DMS 273 (cell line): ENCODE data around the gene OXTR.

Source experiments
- DNase-seq: peaks from one replicate; lab custom pipeline; 2025; ENCODE audit not compliant: unreplicated experiment; lab: John Stamatoyannopoulos, UW

Gene OXTR

DNA sequence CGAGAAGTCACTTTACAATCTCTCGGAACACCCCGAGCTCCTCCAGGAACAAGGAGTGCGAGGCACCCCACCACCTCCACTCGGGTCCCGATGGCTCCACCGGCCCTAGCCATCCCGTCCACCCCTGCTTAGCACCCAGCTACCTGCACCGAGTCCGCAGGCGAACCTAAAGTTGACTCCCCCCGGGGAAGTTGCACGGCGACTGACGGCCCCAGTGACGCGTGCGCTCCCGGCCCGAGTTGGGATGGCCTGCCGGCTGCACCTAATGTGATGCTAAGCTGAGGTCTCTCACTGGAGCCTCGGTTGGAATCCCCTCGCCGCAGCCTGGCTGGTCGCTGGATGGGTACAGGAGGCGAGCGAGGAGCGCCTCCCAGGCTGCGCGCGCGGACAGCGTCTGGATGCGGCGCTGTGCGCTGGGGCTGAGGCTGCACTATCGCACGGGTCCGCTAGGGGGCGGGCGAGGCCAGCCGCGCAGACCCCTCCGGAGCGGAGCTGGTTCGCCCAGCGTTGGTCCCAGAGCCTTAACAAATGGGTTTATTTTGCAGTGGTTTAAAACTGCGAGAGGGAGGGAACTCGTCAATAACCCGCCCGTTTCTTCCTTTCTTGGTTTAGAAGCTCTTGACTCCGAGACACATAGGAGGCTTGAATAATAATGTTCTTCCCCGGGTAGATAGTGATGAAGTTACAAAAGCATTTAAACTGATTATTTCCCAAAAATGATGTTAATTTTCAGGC is at the start of gene OXTR:
Gene OXTR (minus strand): TSS at position 526 of the 735 bp plus-strand sequence. CDS start 1,426 bp downstream, outside the sequence.
- peak; percentile 84 for DNase-seq

DNA sequence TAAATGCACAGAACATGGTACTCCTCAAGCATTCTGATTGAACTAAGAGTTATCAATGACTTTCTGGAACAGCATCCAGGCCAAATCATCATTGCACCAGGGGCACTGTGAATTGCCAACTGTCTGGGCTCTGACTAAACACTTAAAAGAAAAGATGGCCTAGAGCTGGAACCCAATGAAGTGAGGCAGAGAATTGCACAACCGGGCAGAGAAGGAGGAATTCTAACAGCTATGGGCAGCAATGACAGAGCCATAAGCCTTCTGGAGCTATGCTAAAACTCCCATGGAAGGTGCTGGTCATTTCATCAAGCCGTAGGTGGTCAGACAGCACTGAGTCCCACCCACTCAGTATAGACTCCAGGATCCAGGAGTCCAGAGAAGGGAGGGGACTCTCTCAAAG is 48.1 kb upstream of the OXTR start:
- no peak for DNase-seq

DNA sequence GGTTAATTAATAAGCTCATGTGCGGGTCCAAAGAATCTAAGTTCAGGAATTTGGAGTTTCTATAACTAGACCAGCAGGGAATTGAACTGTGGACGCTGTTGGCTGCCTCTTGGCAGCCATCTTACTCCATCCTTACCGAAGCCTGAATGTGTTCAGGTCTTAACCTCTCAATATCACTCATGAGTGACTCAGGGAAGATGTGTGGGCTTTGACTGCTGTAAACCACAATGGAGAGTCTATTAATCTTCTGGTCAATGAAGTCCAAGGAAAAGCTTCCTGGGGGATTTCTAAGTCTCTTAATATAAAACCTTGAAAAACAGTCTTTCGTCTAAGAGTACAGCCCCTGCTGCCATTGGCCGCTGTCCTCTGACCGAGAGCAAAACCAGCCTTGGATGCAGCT is 46.7 kb upstream of the OXTR start:
- DNase-seq = no peak

DNA sequence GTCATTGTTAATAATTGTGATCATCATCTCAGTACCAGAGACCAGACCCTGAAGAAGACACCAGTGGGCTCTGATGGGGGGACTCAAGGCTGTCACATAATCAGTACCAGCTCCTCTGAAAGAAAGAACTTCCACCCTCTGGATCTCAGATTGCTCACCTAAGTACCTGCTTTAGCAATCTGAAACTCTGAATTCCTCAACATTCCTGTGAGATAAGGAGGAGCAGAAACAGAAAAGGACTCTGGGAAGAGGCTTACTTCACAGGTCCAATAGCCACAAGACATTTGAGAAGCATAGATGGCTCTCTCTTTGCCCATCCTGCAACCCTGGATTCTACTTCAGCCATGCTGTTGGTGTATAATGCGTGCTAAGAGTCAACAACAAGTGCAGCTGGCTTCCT is 44.0 kb upstream of the OXTR start:
- no peak for DNase-seq

DNA sequence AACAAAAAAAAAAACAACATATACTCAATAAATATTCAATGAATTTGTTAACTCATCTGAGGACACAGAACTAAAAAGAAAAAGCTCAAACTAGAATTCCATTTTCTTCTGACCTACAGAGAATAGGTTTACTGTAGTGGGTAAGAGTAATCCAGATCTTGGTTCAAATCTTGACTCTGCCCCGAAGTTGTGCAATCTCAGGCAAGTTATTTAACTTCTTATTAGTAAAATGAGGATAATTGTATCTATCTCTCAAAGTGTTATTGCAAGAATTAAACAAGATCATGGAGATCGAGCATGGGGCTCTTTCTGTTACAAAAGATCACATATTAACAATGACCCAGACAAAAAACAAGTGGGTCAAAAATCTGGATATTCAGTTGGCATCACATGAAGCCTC is 41.1 kb upstream of the OXTR start:
- no peak for DNase-seq

DNA sequence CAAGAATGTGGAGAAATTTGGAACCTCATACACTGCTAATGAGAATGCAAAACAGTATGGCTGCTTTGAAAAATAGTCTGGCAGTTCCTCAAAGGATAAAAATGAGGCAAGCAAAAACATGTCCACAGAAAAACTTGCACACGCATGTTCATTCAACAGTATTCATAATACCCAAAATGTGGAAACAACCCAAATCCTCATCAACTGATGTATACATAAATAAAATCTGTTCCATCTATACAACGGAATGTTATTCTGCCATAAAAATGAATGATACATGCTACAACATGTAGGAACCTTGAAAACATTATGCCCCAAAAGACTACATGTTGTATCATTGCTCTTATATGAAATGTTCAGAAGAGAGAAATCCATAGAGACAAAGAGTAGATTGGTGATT is 36.4 kb upstream of the OXTR start:
- DNase-seq = no peak

DNA sequence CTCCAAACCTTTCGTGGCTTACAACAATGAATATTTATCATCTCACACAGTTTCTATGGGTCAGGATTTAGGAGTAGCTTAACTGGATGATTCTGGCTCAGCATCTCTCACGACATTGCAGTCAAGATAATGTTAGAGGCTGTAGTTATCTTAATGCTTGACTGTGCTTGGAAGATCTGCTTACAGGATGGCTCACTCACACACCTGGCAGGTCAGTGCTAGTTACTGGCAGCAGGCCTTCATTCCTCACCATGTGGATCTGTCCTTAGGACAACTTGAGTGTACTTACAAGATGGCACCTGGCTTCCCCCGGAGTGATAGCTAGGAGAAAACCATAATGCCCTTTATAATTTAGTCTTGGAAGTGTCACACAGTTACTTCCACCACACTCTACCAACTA is 32.8 kb upstream of the OXTR start:
- DNase-seq = no peak

DNA sequence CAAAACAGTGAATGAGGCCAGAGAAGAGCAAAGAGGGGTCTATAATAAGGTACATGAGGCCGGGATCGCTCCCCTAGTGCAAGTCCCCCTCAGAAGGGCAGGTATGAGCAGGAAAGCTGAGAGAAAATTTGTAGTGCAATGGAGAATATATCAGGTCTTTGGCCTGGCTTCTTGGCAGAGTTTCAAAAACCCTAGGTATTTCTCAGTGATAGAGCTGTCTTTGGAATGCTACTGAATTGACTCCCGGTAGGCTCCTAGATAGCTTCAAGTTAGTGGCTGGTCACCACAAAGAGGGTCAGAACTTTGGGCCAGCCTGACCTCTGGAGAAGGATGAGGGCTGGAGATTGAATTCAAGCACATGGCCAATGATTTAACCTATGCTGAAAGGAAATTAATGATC is 30.6 kb upstream of the OXTR start:
- no peak for DNase-seq

DNA sequence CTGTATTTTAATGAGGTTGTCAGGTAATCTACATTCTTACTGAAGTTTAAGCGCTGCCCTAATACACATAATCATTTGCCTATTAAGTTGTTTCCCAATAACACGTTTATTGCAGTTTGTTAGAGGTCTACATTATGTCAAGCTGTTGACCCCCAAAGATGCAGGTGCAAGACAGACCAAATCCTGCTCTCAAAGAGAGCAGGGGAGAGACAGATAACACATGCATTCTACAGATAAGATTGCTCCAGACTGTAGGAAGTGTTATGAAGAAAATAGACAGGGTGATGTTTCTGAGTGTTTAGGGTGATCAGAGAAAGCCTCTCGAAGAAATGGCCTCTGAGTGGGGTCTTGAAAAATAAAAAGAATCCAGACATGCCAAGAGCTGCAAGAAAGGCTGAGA is 24.8 kb upstream of the OXTR start:
- no peak for DNase-seq

DNA sequence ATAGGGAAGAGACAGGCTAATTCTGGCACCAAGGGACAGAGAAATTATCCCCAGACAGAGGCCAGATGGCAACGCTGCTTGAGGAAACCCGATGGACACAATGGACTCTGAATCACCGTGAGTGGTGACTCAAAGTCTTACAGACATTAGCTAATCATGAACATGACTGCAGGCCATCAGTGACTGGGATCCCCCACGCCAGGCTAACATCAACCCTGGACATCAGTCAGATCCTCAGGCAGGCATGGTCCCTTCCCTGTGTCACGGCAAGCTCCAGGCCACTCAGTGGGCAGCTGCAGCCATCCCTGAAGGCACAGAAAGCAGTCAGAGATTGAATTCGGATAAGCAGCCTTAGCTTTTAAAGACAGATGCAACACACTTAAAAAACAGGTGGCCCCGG is 23.8 kb upstream of the OXTR start:
- DNase-seq = no peak

DNA sequence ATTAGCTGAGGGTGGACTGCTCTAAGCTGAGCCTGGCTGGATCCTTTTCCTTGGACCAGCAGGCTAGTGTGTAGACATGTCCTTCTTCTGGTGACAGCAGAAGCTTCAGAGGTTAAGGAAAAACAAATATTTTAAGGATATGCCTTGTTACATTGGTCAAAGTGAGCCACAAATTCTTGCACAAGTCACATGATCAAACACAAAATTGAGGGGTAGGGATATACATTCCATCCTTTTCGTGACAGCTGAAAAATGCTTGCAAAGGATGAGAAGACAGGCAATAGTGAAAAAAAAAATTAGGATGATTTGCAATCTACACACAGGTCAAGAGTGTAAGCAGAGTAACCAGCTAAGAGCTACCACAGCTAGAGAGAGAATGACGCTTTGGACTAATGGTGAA is 21.1 kb upstream of the OXTR start:
- DNase-seq = no peak

DNA sequence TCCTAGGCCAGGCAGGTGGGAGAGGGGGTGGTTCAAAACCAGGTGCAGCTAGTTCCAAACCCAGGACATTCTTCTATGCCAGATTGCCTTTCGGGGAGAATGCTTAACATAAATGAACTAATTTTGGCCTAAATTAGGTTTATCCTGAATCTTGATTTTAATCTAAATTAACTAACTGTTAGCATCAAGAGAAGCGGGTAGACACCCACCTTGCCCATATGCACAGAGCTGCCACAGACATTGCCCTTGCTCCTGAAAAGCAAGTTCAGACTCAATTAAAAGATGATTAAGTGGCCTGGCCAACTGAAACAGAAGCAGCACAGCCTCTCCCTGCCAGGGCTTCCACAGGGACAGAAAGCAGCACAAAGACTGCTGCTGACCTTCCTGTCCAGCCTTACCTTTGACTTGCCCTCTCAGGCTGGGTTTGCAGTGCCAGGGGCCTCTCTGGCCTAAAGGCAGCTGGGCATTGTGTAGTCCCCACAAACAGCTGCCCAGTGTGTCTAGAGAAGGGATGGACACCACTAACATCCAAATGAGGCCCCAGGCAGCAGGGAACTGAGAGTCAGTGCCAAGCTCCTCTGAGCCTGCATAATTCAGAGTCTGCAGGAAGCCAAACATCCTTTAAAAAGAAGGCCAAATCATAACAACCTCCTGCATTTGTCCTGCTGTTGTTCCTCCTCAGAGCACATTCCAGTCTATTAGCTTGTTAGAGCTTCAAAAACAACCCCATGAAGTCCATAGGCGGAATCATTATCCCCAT is 15.4 kb upstream of the OXTR start:
- no peak for DNase-seq

DNA sequence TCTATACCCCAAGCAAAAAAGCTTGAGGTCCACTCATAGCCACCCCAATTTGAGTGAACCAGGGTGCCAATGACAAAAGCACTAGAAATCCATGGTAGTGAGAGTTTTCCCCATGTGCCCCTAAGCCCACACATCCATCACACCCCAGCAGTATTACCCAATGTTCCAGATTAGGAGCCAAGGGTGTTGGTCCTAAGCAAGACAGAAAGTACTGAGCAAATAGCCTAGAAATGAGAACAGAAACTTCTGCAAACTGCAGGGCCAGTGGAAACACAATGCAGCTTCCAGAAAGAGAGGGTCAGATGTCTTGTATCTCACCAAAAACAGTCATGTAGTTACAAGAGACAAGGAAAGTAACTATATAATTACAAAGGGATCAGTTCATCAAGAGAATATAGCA is 10.9 kb upstream of the OXTR start:
- DNase-seq = no peak

DNA sequence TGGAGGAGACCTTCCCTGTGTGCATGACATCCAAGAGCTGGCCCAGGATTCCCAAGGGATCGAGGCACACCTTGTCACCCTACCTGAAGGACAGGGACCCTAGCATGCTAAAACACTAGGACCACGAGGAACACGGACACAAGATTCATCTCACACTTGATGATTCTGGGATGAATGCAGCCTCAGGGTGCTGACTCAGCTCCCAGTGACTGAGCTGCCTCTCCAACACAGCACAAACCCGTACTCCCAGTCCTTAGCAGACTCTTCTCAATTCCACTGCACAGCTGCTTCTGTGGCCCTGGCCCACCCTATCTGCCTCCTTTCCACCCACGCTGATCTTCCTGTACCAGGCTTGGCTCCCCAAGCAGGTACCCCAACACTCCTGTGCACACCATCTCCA is 9.1 kb upstream of the OXTR start:
- DNase-seq = no peak

DNA sequence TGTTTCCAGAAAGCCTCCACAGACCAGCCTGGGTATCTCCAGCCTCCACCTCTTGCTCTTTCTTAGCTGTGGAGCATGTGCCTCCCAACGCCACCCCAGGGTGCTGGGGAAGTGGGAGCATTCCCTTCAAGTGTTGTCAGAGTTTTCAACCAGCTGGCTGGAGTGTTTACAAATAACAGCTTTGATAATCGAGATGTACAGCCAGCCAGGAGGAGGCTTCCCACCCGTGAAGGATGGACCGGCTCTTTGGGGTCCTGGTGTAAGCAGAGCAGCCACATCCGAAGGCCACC is 8.5 kb upstream of the OXTR start:
- no peak for DNase-seq

DNA sequence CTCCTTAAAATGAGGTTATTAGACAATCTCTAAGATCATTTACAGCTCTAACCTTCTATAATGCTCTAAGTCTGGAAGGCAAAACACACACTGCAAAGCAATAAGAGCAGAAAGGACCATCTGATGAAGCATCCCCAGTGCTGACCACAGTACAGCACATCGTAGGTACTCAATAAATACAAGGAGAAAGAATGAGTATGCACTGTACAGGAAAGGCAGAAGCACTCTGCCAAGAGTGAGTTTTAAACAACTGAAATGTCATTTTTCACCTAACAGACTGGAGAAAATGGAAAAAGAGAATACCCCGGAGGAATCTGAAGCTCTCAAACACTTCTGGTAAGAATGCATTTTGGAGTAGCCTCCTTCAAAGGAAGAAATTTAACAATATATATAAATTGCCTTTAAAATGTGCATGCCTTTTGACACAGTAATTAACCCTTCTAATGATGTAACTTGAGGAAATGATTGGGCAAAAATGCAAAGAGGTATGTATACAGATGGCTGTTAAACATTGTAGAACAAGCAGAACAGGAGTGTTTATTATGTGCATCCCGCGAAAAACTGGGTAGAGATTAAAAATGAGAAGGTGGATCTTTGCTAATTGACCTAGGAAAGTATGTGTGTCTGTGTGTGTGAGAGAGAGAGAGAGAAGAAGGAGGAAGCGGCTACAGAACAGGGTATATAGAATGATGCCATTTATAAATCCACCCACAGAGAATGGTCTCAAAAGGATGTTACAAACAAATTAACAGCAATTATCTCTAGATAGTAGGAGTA is 8.0 kb upstream of the OXTR start:
- no peak for DNase-seq

DNA sequence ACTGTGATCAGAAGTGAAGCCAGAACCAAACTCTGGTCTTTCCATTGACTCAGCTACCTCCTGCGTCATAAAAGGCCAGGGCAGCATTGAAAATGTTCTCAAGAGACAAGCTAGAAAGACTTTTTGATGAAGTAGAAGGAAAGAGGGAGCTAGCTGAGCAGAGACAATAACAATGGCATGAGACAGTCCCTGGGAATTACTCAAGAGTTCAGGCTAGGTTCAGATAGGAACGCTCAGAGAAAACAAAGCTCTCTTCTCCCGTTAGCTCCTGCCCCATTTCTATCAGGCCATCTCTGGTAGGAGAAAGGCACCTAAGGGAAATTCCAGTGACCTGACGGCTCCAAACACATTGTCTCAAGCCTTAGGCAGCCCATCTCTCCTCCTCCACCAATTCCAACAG is 7.0 kb upstream of the OXTR start:
- DNase-seq = no peak

DNA sequence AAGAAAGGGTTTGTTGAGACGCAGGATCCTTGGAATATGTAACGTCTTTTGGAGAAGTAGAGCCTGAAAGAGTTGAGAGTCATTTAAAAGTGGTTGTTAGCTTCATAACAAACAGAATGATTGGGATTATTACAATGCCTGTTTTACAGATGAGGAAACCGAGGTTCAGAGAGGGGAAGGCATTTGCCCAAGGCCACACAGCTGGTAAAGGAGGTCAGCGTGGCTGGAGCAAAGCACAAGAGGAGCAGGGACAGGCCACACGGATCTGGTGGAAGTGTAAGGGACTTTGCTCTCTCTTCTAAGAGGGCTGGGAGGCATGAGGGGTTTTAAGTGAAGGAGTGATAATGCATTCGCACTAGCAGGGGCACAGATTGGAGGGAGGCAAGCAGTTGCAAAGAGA is 6.2 kb upstream of the OXTR start:
- no peak for DNase-seq

DNA sequence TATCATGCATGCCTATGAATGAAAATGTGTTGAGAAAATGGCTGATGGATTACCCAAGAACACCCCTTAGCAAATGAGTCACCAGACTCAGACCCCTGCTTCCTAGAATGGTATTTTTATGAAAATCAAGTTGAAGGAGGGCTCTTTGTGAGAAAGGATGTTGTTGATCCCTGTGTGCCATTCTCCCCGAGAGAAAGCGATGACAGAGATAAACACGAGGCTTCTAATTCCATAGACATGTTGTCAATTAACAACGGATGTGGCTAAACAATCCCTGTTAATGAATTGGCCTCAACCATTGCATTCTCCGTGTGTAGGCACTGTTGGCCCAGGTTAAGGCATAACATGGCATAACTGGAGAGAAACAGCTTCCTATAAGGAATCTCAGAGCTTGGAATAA is 5.8 kb upstream of the OXTR start:
- no peak for DNase-seq

DNA sequence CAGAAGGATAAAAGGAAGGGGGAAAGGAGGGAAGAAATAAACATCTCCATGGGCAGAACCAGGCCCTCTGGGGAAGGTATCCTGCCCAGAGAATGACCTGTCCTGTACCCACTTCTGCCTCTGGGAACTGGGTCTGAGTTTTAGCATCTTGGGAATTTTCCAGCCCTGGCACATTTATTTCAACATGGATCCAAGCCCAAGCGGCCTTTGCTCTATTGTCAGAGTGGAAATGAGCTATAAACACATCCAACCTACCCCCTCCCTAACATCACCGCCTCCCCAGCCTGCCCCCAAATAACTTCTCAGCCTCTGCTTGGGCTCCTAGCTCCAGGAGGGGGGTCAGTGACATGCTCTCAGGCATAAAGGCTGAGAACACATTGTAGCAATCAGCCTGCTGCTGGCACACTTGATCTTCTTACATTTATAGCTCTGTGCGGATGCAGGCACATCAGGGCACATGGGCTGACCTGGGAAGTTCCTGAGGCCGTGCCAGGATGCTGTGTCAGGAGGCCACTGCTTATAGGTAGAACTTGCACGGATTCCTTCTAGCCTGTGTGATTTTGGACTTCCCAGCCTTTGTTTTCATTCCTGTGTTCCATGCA is 4.6 kb upstream of the OXTR start:
- no peak for DNase-seq

DNA sequence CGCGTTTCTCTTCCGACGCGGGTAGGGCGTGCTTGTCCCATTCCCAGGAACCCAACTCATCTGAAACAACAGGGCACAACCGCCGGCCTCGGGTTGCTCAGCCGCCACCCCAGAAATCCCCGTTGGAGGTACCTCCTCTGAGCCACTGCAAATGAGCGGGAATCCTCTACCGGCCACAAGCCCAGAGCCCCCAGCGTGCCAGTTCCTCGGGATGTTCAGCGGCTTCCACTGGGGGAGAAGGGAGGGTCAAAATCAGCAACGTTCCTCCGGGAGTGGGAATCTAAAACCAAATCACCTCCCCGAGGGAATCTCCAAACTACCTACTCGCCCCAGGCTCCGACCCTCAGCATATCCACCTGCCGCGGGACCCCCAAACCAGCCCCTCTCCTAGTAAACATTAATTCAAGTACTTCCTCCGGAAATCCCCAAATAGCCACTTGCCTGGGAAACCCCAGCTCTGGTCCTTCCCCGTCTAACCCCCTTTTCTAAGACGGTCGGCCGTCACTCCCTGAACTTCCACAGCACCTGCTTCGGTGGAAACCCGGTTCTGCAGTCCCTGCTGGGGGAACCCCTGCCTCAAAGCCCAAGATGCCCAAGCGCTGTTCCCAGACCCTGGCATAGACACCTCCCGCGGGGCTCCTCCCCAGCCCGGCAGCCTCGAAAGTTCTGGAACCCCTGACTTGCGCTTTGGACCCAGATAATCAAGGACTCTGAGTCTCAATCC is 887 bp downstream of the OXTR start:
- DNase-seq = peak; percentile 46
